Endothelial cell (in vitro differentiated cells): ENCODE results near the gene NECTIN2. TPM values are rescaled to one million over a fixed set of nuclear protein-coding genes. Genes with fewer than 3 reads are reported as not detected.

Experiments
- DNase-seq: peaks from one replicate; pipeline ENCODE4 v3.0.0; 2021; ENCODE audit warnings: low spot score
- H3K27ac Mint-ChIP-seq: one replicate; pipeline ENCODE4 v1.8.0; 2021; ENCODE audit warnings: mixed read lengths, inconsistent platforms; ENCODE audit not compliant: unreplicated experiment
- H3K27me3 Mint-ChIP-seq: one replicate; pipeline ENCODE4 v1.8.0; 2021; ENCODE audit warnings: mild to moderate bottlenecking, moderate library complexity, mixed read lengths, inconsistent platforms; ENCODE audit not compliant: unreplicated experiment
- H3K36me3 Mint-ChIP-seq: one replicate; pipeline ENCODE4 v1.8.0; 2021; ENCODE audit warnings: mild to moderate bottlenecking, low read depth, mixed read lengths, inconsistent platforms; ENCODE audit not compliant: unreplicated experiment
- H3K4me1 Mint-ChIP-seq: one replicate; pipeline ENCODE4 v1.8.0; 2021; ENCODE audit warnings: mild to moderate bottlenecking, mixed read lengths, inconsistent platforms; ENCODE audit not compliant: unreplicated experiment
- H3K4me3 Mint-ChIP-seq: one replicate; pipeline ENCODE4 v1.8.0; 2021; ENCODE audit warnings: mild to moderate bottlenecking, mixed read lengths, inconsistent platforms; ENCODE audit not compliant: unreplicated experiment
- H3K9me3 Mint-ChIP-seq: one replicate; pipeline ENCODE4 v1.8.0; 2021; ENCODE audit warnings: mixed read lengths, inconsistent platforms; ENCODE audit not compliant: unreplicated experiment
- CTCF ChIP-seq: fragments of 200-600 bp; sonication (generic); IDR thresholded peaks from one replicate; pipeline ENCODE4 v1.5.0; 2021; ENCODE audit warnings: antibody characterized with exemption; ENCODE audit not compliant: unreplicated experiment
- total RNA-seq: library from RNA; stranded (reverse); fragmentation: NEBNext Ultra II Directional; extraction: Animal tissue kit (Norgen Biotek cat#: 25700); gene quantifications from one replicate; pipeline ENCODE4 v1.2.1, GENCODE V29; 2021; ENCODE audit not compliant: unreplicated experiment

The NECTIN2 gene
- total RNA-seq, 1 donor from 2014 or later: 342 TPM

GRCh38 chr19:44871809-44872208 lies 25.7 kb downstream of the NECTIN2 start:
- H3K9me3 Mint-ChIP-seq: no peaks in the 10 kb centered on the region
- H3K36me3 Mint-ChIP-seq: peaks cover 66% of the 10 kb centered on the region
- peaks cover 60% of the 10 kb centered on the region for H3K4me1 Mint-ChIP-seq
- TF ChIP-seq CTCF: no peak
- H3K27ac Mint-ChIP-seq: peak overlapping the region; percentile 87
- peak overlapping the region; percentile 76 for H3K4me3 Mint-ChIP-seq
- peaks cover 27% of the 10 kb centered on the region for H3K27me3 Mint-ChIP-seq
- no peak for DNase-seq

- TF ChIP-seq CTCF: no peak
- H3K36me3 Mint-ChIP-seq: peaks cover 63% of the 10 kb centered on the region
- no peaks in the 10 kb centered on the region for H3K9me3 Mint-ChIP-seq
- H3K27me3 Mint-ChIP-seq: peaks cover 24% of the 10 kb centered on the region
- H3K27ac Mint-ChIP-seq: peak overlapping the region; percentile 75
- peaks cover 58% of the 10 kb centered on the region for H3K4me1 Mint-ChIP-seq
- H3K4me3 Mint-ChIP-seq: peak overlapping the region; percentile 76
- DNase-seq: no peak
Observed at GRCh38 chr19:44872661-44873060, 26.6 kb downstream of the NECTIN2 start.

GRCh38 chr19:44874317-44874716 lies 28.2 kb downstream of the NECTIN2 start:
- DNase-seq: no peak
- H3K27ac Mint-ChIP-seq: no peak overlapping the region
- peaks cover 60% of the 10 kb centered on the region for H3K4me1 Mint-ChIP-seq
- TF ChIP-seq CTCF: no peak
- peak overlapping the region; percentile 74 for H3K4me3 Mint-ChIP-seq
- H3K27me3 Mint-ChIP-seq: peaks cover 30% of the 10 kb centered on the region
- H3K36me3 Mint-ChIP-seq: peaks cover 61% of the 10 kb centered on the region
- no peaks in the 10 kb centered on the region for H3K9me3 Mint-ChIP-seq

- Mint-ChIP-seq H3K27me3 (peaks cover 26% of the 10 kb centered on the region), H3K4me1 (peaks cover 55% of the 10 kb centered on the region), H3K9me3 (no peaks in the 10 kb centered on the region), H3K36me3 (peaks cover 58% of the 10 kb centered on the region), H3K27ac (peak overlapping the region; percentile 83), H3K4me3 (peak overlapping the region; percentile 56)
- no peak for TF ChIP-seq CTCF
- no peak for DNase-seq
Observed at GRCh38 chr19:44875666-44876451, 29.8 kb downstream of the NECTIN2 start.

GRCh38 chr19:44876930-44877535 lies 30.9 kb downstream of the NECTIN2 start:
- DNase-seq: no peak
- H3K27me3 Mint-ChIP-seq: peaks cover 30% of the 10 kb centered on the region
- peaks cover 48% of the 10 kb centered on the region for H3K4me1 Mint-ChIP-seq
- no peak for TF ChIP-seq CTCF
- peak overlapping the region; percentile 48 for H3K27ac Mint-ChIP-seq
- no peaks in the 10 kb centered on the region for H3K9me3 Mint-ChIP-seq
- H3K4me3 Mint-ChIP-seq: peak overlapping the region; percentile 11
- H3K36me3 Mint-ChIP-seq: peaks cover 61% of the 10 kb centered on the region
